GM12878 (cell line): ENCODE results near the gene DNMT3A. TPM values are rescaled to one million over a fixed set of nuclear protein-coding genes. Genes with fewer than 3 reads are reported as not detected.
A peak's percentile ranks its signal among the peaks of the same experiment; 100 is the strongest.

Source experiments
- ATAC-seq: fragments of 200-7000 bp; cut with Tn5 transposase; 3 replicates; pipeline ENCODE4 v1.9.1; 2020; ENCODE audit warnings: mild to moderate bottlenecking, moderate library complexity
- BruUV-seq: library from RNA; stranded (reverse); fragments of 400-500 nt; replicated peaks from 2 replicates; lab custom pipeline; 2021; lab: Mats Ljungman, UMichigan
- CTCF ChIA-PET: fragments of 300-600 bp; sonication (Branson Sonifier 250); formaldehyde crosslinking; extraction: SDS; loops from one replicate; lab custom pipeline; 2021; ENCODE audit warnings: inconsistent platforms; lab: Yijun Ruan, JAX
- POLR2A ChIA-PET: fragments of 350-600 bp; formaldehyde crosslinking; extraction: SDS; loops from one replicate; lab custom pipeline; 2021; ENCODE audit warnings: inconsistent platforms; lab: Charles Lee
- RAD21 ChIA-PET: fragments of 300-600 bp; sonication (Branson Sonifier 250); formaldehyde crosslinking; loops from one replicate; lab custom pipeline; 2023; ENCODE audit warnings: antibody characterized with exemption; ENCODE audit not compliant: unreplicated experiment; lab: Charles Lee
- SMC1A ChIA-PET: fragments of 300-600 bp; sonication (Branson Sonifier 250); formaldehyde crosslinking; loops from one replicate; lab custom pipeline; 2023; ENCODE audit not compliant: unreplicated experiment, uncharacterized antibody; lab: Charles Lee
- DNase-seq: peaks from one replicate; pipeline ENCODE4 v3.0.0-alpha.2; 2011; ENCODE audit warnings: low read depth, low spot score
- FAIRE-seq: peaks from 3 replicates; lab custom pipeline; 2011; peaks lifted over from hg19 to GRCh38; lab: Jason Lieb, UNC
- H2AFZ ChIP-seq: 2 replicates; pipeline ENCODE4 v1.6.0; 2011; ENCODE audit warnings: low read depth, low read length, control low read depth; ENCODE audit not compliant: control insufficient read depth
- H3K27ac ChIP-seq: 2 replicates; pipeline ENCODE4 v1.5.1; 2011; ENCODE audit warnings: control low read depth; ENCODE audit not compliant: control insufficient read depth, insufficient read depth
- H3K27me3 ChIP-seq, 2 experiments: replicated peaks in 1 of 2; 2 replicates each; pipeline versions ENCODE4 v1.6.0 to v1.6.1; 2011; ENCODE audit warnings: low read length in 1 of 2; ENCODE audit not compliant: control insufficient read depth in 2 of 2, insufficient read depth in 2 of 2
- H3K36me3 ChIP-seq, 2 experiments: 2 replicates each; pipeline ENCODE4 v1.5.1; 2011; ENCODE audit warnings: low read length in 1 of 2; ENCODE audit not compliant: control insufficient read depth in 2 of 2, insufficient read depth in 2 of 2
- H3K4me1 ChIP-seq: 2 replicates; pipeline ENCODE4 v1.6.1; 2011; ENCODE audit warnings: mild to moderate bottlenecking, low read length, moderate library complexity, mixed read lengths; ENCODE audit not compliant: control insufficient read depth, insufficient read depth
- H3K4me2 ChIP-seq: 2 replicates; pipeline ENCODE4 v1.6.0; 2011; ENCODE audit warnings: control low read depth; ENCODE audit not compliant: control insufficient read depth, insufficient read depth
- H3K4me3 ChIP-seq: fragments of 200-600 bp; sonication (generic); 2 replicates; pipeline ENCODE4 v1.5.1; 2016
- H3K79me2 ChIP-seq: 2 replicates; pipeline ENCODE4 v1.6.0; 2011; ENCODE audit warnings: low read length; ENCODE audit not compliant: control insufficient read depth, insufficient read depth
- H3K9ac ChIP-seq: 2 replicates; pipeline ENCODE4 v1.8.0; 2011; ENCODE audit warnings: low read length, control low read depth, mixed read lengths; ENCODE audit not compliant: control insufficient read depth, insufficient read depth
- H3K9me3 ChIP-seq: replicated peaks from 3 replicates; pipeline ENCODE4 v1.5.1; 2011; ENCODE audit warnings: mild to moderate bottlenecking, low read length; ENCODE audit not compliant: control insufficient read depth, insufficient read depth
- H4K20me1 ChIP-seq: 2 replicates; pipeline ENCODE4 v1.6.0; 2011; ENCODE audit not compliant: control insufficient read depth, insufficient read depth
- BHLHE40 ChIP-seq, 2 experiments: fragments of 450-650 bp in 1 of 2; IDR thresholded peaks; 2 replicates each; pipeline ENCODE4 v1.6.1; 2011 to 2017; ENCODE audit warnings: low read depth in 2 of 2, borderline replicate concordance in 1 of 2, improper control_type of control experiment in 1 of 2, low read length in 1 of 2, mild to moderate bottlenecking in 1 of 2
- E2F8 ChIP-seq: fragments of 450-650 bp; IDR thresholded peaks from 2 replicates; pipeline ENCODE4 v1.6.1; 2018; ENCODE audit warnings: mild to moderate bottlenecking, low read depth, moderate library complexity; ENCODE audit not compliant: partially characterized antibody
- EGR1 ChIP-seq, 2 experiments: IDR thresholded peaks; 1 replicate in 1 of 2; 2 replicates in 1 of 2; pipeline ENCODE4 v1.6.1; 2011 to 2012; ENCODE audit warnings: low read depth in 2 of 2, low read length in 2 of 2, borderline replicate concordance in 1 of 2, mild to moderate bottlenecking in 1 of 2, moderate library complexity in 1 of 2
- HCFC1 ChIP-seq: fragments of 150-350 bp; IDR thresholded peaks from 2 replicates; pipeline ENCODE4 v1.6.1; 2014; ENCODE audit warnings: low read length
- MYC ChIP-seq: IDR thresholded peaks from 2 replicates; pipeline ENCODE4 v1.6.1; 2011; ENCODE audit warnings: mild to moderate bottlenecking, low read length, moderate library complexity, inconsistent platforms; ENCODE audit not compliant: insufficient read depth, insufficient replicate concordance, insufficient read length, severe bottlenecking
- PAX5 ChIP-seq: IDR thresholded peaks from 2 replicates; pipeline ENCODE4 v1.6.1; 2011; ENCODE audit warnings: low read depth, low read length, borderline replicate concordance
- RFX5 ChIP-seq: IDR thresholded peaks from 2 replicates; pipeline ENCODE4 v1.6.1; 2011; ENCODE audit warnings: low read depth, low read length, improper control_type of control experiment
- SIX5 ChIP-seq: IDR thresholded peaks from 2 replicates; pipeline ENCODE4 v1.6.1; 2011; ENCODE audit warnings: mild to moderate bottlenecking, low read depth, low read length, moderate library complexity; ENCODE audit not compliant: severe bottlenecking
- USF2 ChIP-seq: IDR thresholded peaks from 2 replicates; pipeline ENCODE4 v1.6.1; 2011; ENCODE audit warnings: low read depth, low read length, improper control_type of control experiment, borderline replicate concordance
- ZBTB11 ChIP-seq: fragments of 450-650 bp; formaldehyde crosslinking; IDR thresholded peaks from 2 replicates; pipeline ENCODE4 v1.5.0; 2022; ENCODE audit warnings: mild to moderate bottlenecking, missing genetic modification characterization
- WGBS: methylation state at CpG from one replicate; pipeline ENCODE4 v1.1.6; 2016; ENCODE audit warnings: low lambda C conversion rate; ENCODE audit not compliant: insufficient replicate concordance, insufficient coverage; ENCODE audit errors: missing lambda C conversion rate; 5-methylcytosine and 5-hydroxymethylcytosine counted together
- in situ Hi-C: fragments of 300-500 bp; cut with MboI; formaldehyde crosslinking; loops from 9 replicates; pipeline ENCODE4 v1.14.3; 2018; ENCODE audit warnings: mixed read lengths
- intact Hi-C: fragments of 100-400 bp; cut with micrococcal nuclease; formaldehyde crosslinking; loops from one replicate; pipeline ENCODE4 v1.14.2; 2022; ENCODE audit not compliant: unreplicated experiment
- polyA plus RNA-seq, 11 experiments: library from polyadenylated mRNA; depleted of rRNA in 4 of 11; unstranded in 6 of 11; stranded (reverse) in 5 of 11; fragments of >200 nt; fragmentation: Nextera tagmentation in 4 of 11; fragmentation: Illumina TruSeq in 1 of 11; extraction: Ambion mirVana in 4 of 11; extraction: Trizol in 1 of 11; gene quantifications; 1 replicate in 1 of 11; 2 replicates in 10 of 11; pipeline versions ENCODE4 v1.2.1 to v1.2.3, GENCODE V29; 2011 to 2016; ENCODE audit warnings: inconsistent platforms in 2 of 11, missing spikeins in 2 of 11, low read depth in 1 of 11
- total RNA-seq, 4 experiments: library from RNA; depleted of rRNA in 3 of 4; stranded (reverse); fragments of >200 nt in 3 of 4; fragmentation: Illumina TruSeq in 1 of 4; extraction: Trizol in 1 of 4; gene quantifications; 2 replicates each; pipeline versions ENCODE4 v1.2.1 to v1.2.3, GENCODE V29; 2013 to 2021
- TF ChIP-seq, protein P1 (sequence below): fragments of 450-650 bp; IDR thresholded peaks from 2 replicates; pipeline ENCODE4 v1.6.1; 2017; ENCODE audit warnings: mild to moderate bottlenecking, moderate library complexity

DNMT3A gene
- total and polyA plus RNA-seq, 10 of the 15 experiments (the other 5 are each of a cell fraction or from before 2014, with no cell fraction given), result 7.4 to 51.6 (median 17.4) TPM

DNA sequence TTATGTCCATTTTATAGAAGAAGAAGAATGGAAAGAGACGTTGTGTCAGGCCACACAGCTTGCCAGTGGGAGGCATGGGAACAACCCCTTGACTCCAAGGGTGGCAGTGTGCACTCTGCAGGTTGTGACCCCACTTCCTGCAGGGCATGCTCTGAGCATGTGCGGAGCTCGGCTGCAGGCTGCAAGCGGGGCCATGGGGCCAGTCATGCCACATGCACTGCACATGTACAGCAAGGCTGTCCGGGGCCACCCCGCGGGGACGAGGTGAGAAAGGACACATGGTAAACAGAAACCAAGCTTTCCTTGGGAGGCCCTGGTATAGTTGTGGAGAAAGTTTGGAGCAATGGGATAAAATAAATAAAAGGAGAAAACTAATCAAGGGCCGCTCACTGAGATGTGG lies 47.4 kb upstream of the DNMT3A start:
- Histone ChIP-seq H2AFZ (no peak overlapping the region), H3K9ac (no peak overlapping the region), H3K27me3 (no peaks in the 10 kb centered on the region), H3K4me1 (peaks cover 12% of the 10 kb centered on the region), H3K79me2 (no peaks in the 10 kb centered on the region), H3K27ac (no peak overlapping the region), H3K9me3 (no peaks in the 10 kb centered on the region; the same call in 2 of the 3 replicates), H3K4me3 (no peak overlapping the region), H3K36me3 (no peaks in the 10 kb centered on the region), H4K20me1 (no peaks in the 10 kb centered on the region), H3K4me2 (0 out of 2 replicates have a peak overlapping the region, but pooled peaks have one; percentile 17)
- ChIA-PET CTCF (interaction anchor here (0.9 to 1.2 kb wide), 2 partner anchors 11 to 27 kb away, joined by 3 to 4 read pairs; no protein-coding TSS in a partner anchor), SMC1A (interaction anchor here (2.4 kb wide), 1 partner anchor 9 kb away, joined by 11 read pairs; no protein-coding TSS in a partner anchor), RAD21 (interaction anchor here (0.9 to 1.9 kb wide), 4 partner anchors 9 to 32 kb away, joined by 3 to 6 read pairs (median 4); no protein-coding TSS in a partner anchor), POLR2A (interaction anchor here (0.6 to 2.2 kb wide), 4 partner anchors 15 to 31 kb away, joined by 3 to 8 read pairs (median 4); no protein-coding TSS in a partner anchor)
- ATAC-seq (no peak), DNase-seq (no peak), FAIRE-seq (no peak)
- no TSS peak for BruUV-seq
- intact Hi-C loops, result no loop called here
- WGBS, result 98% methylated on average over 9 of the region's 9 CpGs
- in situ Hi-C loops, result no loop called here
- TF ChIP-seq, protein P1, sequence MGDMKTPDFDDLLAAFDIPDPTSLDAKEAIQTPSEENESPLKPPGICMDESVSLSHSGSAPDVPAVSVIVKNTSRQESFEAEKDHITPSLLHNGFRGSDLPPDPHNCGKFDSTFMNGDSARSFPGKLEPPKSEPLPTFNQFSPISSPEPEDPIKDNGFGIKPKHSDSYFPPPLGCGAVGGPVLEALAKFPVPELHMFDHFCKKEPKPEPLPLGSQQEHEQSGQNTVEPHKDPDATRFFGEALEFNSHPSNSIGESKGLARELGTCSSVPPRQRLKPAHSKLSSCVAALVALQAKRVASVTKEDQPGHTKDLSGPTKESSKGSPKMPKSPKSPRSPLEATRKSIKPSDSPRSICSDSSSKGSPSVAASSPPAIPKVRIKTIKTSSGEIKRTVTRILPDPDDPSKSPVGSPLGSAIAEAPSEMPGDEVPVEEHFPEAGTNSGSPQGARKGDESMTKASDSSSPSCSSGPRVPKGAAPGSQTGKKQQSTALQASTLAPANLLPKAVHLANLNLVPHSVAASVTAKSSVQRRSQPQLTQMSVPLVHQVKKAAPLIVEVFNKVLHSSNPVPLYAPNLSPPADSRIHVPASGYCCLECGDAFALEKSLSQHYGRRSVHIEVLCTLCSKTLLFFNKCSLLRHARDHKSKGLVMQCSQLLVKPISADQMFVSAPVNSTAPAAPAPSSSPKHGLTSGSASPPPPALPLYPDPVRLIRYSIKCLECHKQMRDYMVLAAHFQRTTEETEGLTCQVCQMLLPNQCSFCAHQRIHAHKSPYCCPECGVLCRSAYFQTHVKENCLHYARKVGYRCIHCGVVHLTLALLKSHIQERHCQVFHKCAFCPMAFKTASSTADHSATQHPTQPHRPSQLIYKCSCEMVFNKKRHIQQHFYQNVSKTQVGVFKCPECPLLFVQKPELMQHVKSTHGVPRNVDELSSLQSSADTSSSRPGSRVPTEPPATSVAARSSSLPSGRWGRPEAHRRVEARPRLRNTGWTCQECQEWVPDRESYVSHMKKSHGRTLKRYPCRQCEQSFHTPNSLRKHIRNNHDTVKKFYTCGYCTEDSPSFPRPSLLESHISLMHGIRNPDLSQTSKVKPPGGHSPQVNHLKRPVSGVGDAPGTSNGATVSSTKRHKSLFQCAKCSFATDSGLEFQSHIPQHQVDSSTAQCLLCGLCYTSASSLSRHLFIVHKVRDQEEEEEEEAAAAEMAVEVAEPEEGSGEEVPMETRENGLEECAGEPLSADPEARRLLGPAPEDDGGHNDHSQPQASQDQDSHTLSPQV, result no peak
- no peak for TF ChIP-seq PAX5
- no peak for TF ChIP-seq HCFC1
- TF ChIP-seq USF2, result no peak
- no peak for TF ChIP-seq ZBTB11 (CRISPR knock-in tag)
- TF ChIP-seq EGR1 (IDR thresholded peaks at IDR 0.05; ENCODE audit: borderline replicate concordance in 1 of 2, low read depth in 2 of 2, low read length in 2 of 2), result no peak
- TF ChIP-seq E2F8, result no peak
- TF ChIP-seq RFX5, result no peak
- no peak for TF ChIP-seq BHLHE40 (IDR thresholded peaks at IDR 0.05; ENCODE audit: borderline replicate concordance in 1 of 2, low read depth in 2 of 2, low read length in 1 of 2)
- TF ChIP-seq MYC, result no peak
- no peak for TF ChIP-seq SIX5
